Liver (tissue), 9 donors: Measurements from ENCODE around the gene NEAT1. TPM values are rescaled to one million over a fixed set of nuclear protein-coding genes. Genes with fewer than 3 reads are reported as not detected.

ENCODE experiments used
- DNase-seq: peaks from one replicate; pipeline ENCODE4 v3.0.0-alpha.2; 2017; ENCODE audit warnings: low spot score
- H3K27ac ChIP-seq, 2 donors: one replicate each; pipeline ENCODE4 v1.7.0; 2013; ENCODE audit warnings: inconsistent platforms in 2 of 2, low read length in 2 of 2, control low read depth in 1 of 2, low read depth in 1 of 2, mild to moderate bottlenecking in 1 of 2
- H3K27me3 ChIP-seq, 4 donors: one replicate each; pipeline versions ENCODE4 v1.6.1 to v1.7.0; 2013; ENCODE audit warnings: low read length in 3 of 4, inconsistent platforms in 1 of 4, mild to moderate bottlenecking in 1 of 4, moderate library complexity in 1 of 4; ENCODE audit not compliant: control insufficient read depth in 4 of 4, insufficient read depth in 4 of 4
- H3K36me3 ChIP-seq, 4 donors: one replicate each; pipeline versions ENCODE4 v1.6.1 to v1.7.0; 2013; ENCODE audit warnings: low read length in 3 of 4, mild to moderate bottlenecking in 3 of 4, low read depth in 1 of 4, moderate library complexity in 1 of 4; ENCODE audit not compliant: control insufficient read depth in 4 of 4, insufficient read depth in 3 of 4
- H3K4me1 ChIP-seq, 4 donors: one replicate each; pipeline versions ENCODE4 v1.6.1 to v1.7.0; 2013; ENCODE audit warnings: low read length in 3 of 4, mild to moderate bottlenecking in 3 of 4, moderate library complexity in 1 of 4; ENCODE audit not compliant: control insufficient read depth in 4 of 4, insufficient read depth in 4 of 4
- H3K4me3 ChIP-seq, 3 donors: one replicate each; pipeline versions ENCODE4 v1.6.1 to v1.7.0; 2013; ENCODE audit warnings: low read length in 3 of 3, control low read depth in 1 of 3, low read depth in 1 of 3, mild to moderate bottlenecking in 1 of 3
- H3K9ac ChIP-seq, 2 donors: one replicate each; pipeline ENCODE4 v1.7.0; 2013; ENCODE audit warnings: low read length in 2 of 2, mild to moderate bottlenecking in 2 of 2, moderate library complexity in 2 of 2, control low read depth in 1 of 2, low read depth in 1 of 2
- H3K9me3 ChIP-seq, 4 donors: one replicate each; pipeline versions ENCODE4 v1.6.1 to v1.7.0; 2013; ENCODE audit warnings: low read length in 3 of 4; ENCODE audit not compliant: control insufficient read depth in 4 of 4
- ATF3 ChIP-seq: IDR thresholded peaks from 2 replicates; pipeline ENCODE4 v1.6.1; 2016; ENCODE audit warnings: antibody characterized with exemption
- EGR1 ChIP-seq, 2 donors: IDR thresholded peaks; 2 replicates each; pipeline ENCODE4 v1.6.1; 2016 to 2018; ENCODE audit warnings: antibody characterized with exemption in 2 of 2, low read depth in 2 of 2
- FOXA1 ChIP-seq: IDR thresholded peaks from 2 replicates; pipeline ENCODE4 v1.6.1; 2016; ENCODE audit warnings: antibody characterized with exemption
- FOXA2 ChIP-seq: IDR thresholded peaks from 2 replicates; pipeline ENCODE4 v1.6.1; 2016; ENCODE audit warnings: antibody characterized with exemption
- GABPA ChIP-seq, 2 donors: IDR thresholded peaks in 1 of 2; conservative IDR thresholded peaks in 1 of 2; 2 replicates each; pipeline ENCODE4 v1.6.1; 2016; ENCODE audit warnings: antibody characterized with exemption in 2 of 2, mild to moderate bottlenecking in 1 of 2, moderate library complexity in 1 of 2
- HNF4A ChIP-seq, 2 donors: conservative IDR thresholded peaks; 2 replicates each; pipeline ENCODE4 v1.6.1; 2016; ENCODE audit warnings: antibody characterized with exemption in 2 of 2, mild to moderate bottlenecking in 2 of 2
- HNF4G ChIP-seq: IDR thresholded peaks from 2 replicates; pipeline ENCODE4 v1.6.1; 2016; ENCODE audit warnings: antibody characterized with exemption
- JUND ChIP-seq, 2 donors: IDR thresholded peaks; 2 replicates each; pipeline ENCODE4 v1.6.1; 2016; ENCODE audit warnings: antibody characterized with exemption in 2 of 2
- NR2F2 ChIP-seq: IDR thresholded peaks from 2 replicates; pipeline ENCODE4 v1.6.1; 2016; ENCODE audit warnings: antibody characterized with exemption
- RAD21 ChIP-seq, 2 donors: IDR thresholded peaks; 2 replicates each; pipeline ENCODE4 v1.6.1; 2016; ENCODE audit warnings: antibody characterized with exemption in 2 of 2, mild to moderate bottlenecking in 2 of 2
- REST ChIP-seq: IDR thresholded peaks from 2 replicates; pipeline ENCODE4 v1.6.1; 2016; ENCODE audit warnings: antibody characterized with exemption, mild to moderate bottlenecking
- RXRA ChIP-seq, 2 donors: IDR thresholded peaks; 2 replicates each; pipeline ENCODE4 v1.6.1; 2017 to 2018; ENCODE audit warnings: antibody characterized with exemption in 2 of 2, mild to moderate bottlenecking in 1 of 2
- SP1 ChIP-seq: IDR thresholded peaks from 2 replicates; pipeline ENCODE4 v1.6.1; 2018; ENCODE audit warnings: antibody characterized with exemption, mild to moderate bottlenecking
- TAF1 ChIP-seq: conservative IDR thresholded peaks from 2 replicates; pipeline ENCODE4 v1.6.1; 2016; ENCODE audit warnings: antibody characterized with exemption, mild to moderate bottlenecking
- YY1 ChIP-seq: IDR thresholded peaks from 2 replicates; pipeline ENCODE4 v1.6.1; 2016; ENCODE audit warnings: antibody characterized with exemption, mild to moderate bottlenecking
- ZBTB33 ChIP-seq: IDR thresholded peaks from 2 replicates; pipeline ENCODE4 v1.6.1; 2016; ENCODE audit warnings: antibody characterized with exemption
- WGBS: extraction: QIAGEN DNeasy Blood & Tissue Kit; methylation state at CpG from one replicate; pipeline ENCODE4 v1.1.7; 2013; 5-methylcytosine and 5-hydroxymethylcytosine counted together
- polyA plus RNA-seq, 2 donors: library from polyadenylated mRNA; stranded (reverse) in 1 of 2; unstranded in 1 of 2; fragments of 200-250 nt in 1 of 2; fragments of >200 nt in 1 of 2; fragmentation: Nextera tagmentation in 1 of 2; extraction: Ambion mirVana in 1 of 2; gene quantifications; one replicate each; pipeline versions ENCODE4 v1.2.1 to v1.2.3, GENCODE V29; 2013 to 2015
- total RNA-seq, 2 donors: library from RNA; depleted of rRNA; stranded (reverse); fragments of >200 nt; gene quantifications; one replicate each; pipeline ENCODE4 v1.2.3, GENCODE V29; 2014
- TF ChIP-seq, protein P1 (sequence below): fragments of 150-350 bp; IDR thresholded peaks from 2 replicates; pipeline ENCODE4 v1.5.1; 2017; ENCODE audit warnings: improper control_type of control experiment, low read depth, low read length; ENCODE audit not compliant: missing input control
- TF ChIP-seq, protein P2 (sequence below): IDR thresholded peaks from 2 replicates; pipeline ENCODE4 v1.6.1; 2016; ENCODE audit warnings: antibody characterized with exemption
- donor health status: healthy.
- donor health status: healthy.
- donor health status: healthy.
- donor health status: healthy.
- donor health status: healthy.

The NEAT1 gene
- total and polyA plus RNA-seq, 4 donors: 29.6 to 1,968 (median 80.8) TPM

GRCh38 chr11:65389294-65389980 lies 33.2 kb upstream of the NEAT1 start:
- H3K9ac ChIP-seq: no peak overlapping the region
- H3K27ac ChIP-seq: peak overlapping the region in 1 of 2 donors; percentile 60
- no peak for DNase-seq
- peaks cover 0 to 12% (median 5%) of the 10 kb centered on the region in 4 donors for H3K4me1 ChIP-seq
- no peaks in the 10 kb centered on the region for H3K27me3 ChIP-seq
- 93% methylated on average over 20 of the region's 20 CpGs for WGBS
- no peak for TF ChIP-seq REST
- TF ChIP-seq YY1: no peak
- TF ChIP-seq GABPA (IDR thresholded peaks at IDR 0.05 in 1 of 2, conservative IDR thresholded peaks at IDR 0.05 in 1 of 2): no peak
- no peak for TF ChIP-seq TAF1
- no peak for TF ChIP-seq FOXA2
- TF ChIP-seq, protein P1, sequence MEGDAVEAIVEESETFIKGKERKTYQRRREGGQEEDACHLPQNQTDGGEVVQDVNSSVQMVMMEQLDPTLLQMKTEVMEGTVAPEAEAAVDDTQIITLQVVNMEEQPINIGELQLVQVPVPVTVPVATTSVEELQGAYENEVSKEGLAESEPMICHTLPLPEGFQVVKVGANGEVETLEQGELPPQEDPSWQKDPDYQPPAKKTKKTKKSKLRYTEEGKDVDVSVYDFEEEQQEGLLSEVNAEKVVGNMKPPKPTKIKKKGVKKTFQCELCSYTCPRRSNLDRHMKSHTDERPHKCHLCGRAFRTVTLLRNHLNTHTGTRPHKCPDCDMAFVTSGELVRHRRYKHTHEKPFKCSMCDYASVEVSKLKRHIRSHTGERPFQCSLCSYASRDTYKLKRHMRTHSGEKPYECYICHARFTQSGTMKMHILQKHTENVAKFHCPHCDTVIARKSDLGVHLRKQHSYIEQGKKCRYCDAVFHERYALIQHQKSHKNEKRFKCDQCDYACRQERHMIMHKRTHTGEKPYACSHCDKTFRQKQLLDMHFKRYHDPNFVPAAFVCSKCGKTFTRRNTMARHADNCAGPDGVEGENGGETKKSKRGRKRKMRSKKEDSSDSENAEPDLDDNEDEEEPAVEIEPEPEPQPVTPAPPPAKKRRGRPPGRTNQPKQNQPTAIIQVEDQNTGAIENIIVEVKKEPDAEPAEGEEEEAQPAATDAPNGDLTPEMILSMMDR: no peak
- TF ChIP-seq ZBTB33: no peak
- no peak for TF ChIP-seq RAD21 (IDR thresholded peaks at IDR 0.05)
- no peak for TF ChIP-seq JUND (IDR thresholded peaks at IDR 0.05)
- TF ChIP-seq, protein P2, sequence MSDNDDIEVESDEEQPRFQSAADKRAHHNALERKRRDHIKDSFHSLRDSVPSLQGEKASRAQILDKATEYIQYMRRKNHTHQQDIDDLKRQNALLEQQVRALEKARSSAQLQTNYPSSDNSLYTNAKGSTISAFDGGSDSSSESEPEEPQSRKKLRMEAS: no peak
- TF ChIP-seq SP1: no peak
- TF ChIP-seq FOXA1: no peak
- no peak for TF ChIP-seq HNF4A (conservative IDR thresholded peaks at IDR 0.05)
- TF ChIP-seq NR2F2: no peak
- TF ChIP-seq HNF4G: no peak
- no peak for TF ChIP-seq RXRA (IDR thresholded peaks at IDR 0.05)
- no peak for TF ChIP-seq EGR1 (IDR thresholded peaks at IDR 0.05; ENCODE audit: low read depth in 2 of 2)
- no peak for TF ChIP-seq ATF3
- H3K36me3 ChIP-seq: peaks cover 0 to 3% (median 0%) of the 10 kb centered on the region in 4 donors
- H3K9me3 ChIP-seq: no peaks in the 10 kb centered on the region
- no peak overlapping the region for H3K4me3 ChIP-seq
